Heart left ventricle (tissue), 13 donors: ENCODE results near the gene CD300LD.
"Not testable (repeated sequence)": the region's sequence is repeated elsewhere in the genome, so short reads cannot be mapped to it uniquely, and the experiment has no call there.

Source experiments
- CTCF ChIP-seq, 12 donors: fragments of 200-600 bp; sonication (generic) in 4 of 12; IDR thresholded peaks; one replicate each; pipeline versions ENCODE4 v1.5.0 to v1.8.0; 2018 to 2022; ENCODE audit warnings: antibody characterized with exemption in 12 of 12, mild to moderate bottlenecking in 5 of 12
- POLR2A ChIP-seq, 2 donors: fragments of 450-650 bp; IDR thresholded peaks; one replicate each; pipeline ENCODE4 v1.6.1; 2017; ENCODE audit warnings: antibody characterized with exemption in 2 of 2, mild to moderate bottlenecking in 2 of 2, moderate library complexity in 2 of 2
- donor health status: ischemic (EF 13 %, LVEDD 7.1; RV severe dilation, severe dysfunction).
- donor health status: DM: no; HTN: yes; CAD: no.
- donor health status: DM: no; HTN: no; CAD: no.
- donor health status: ischemic (EF 25% LVEDD 6.9; RV normal size, moderate dysfunction).
- donor health status: ischemic (EF 25% LVEDD 5.7; RV mildly dilated, moderate dysfunction).
- donor health status: ischemic (EF 35%, LVEDD 5.7; RV mildly dilated, moderate dysfunction).
- donor health status: nonischemic (EF 11% LVEDD 7.7; RV severe dilation, severe dysfunction).
- donor health status: DM: yes; HTN: yes; CAD: no.
- donor health status: PGD.
- donor health status: ischemic (EF 29% LVEDD 5.4; RV normal size, mild dysfunction).
- donor health status: nonischemic (EF 23%, LVEDD 6.1; RV moderate dilation, normal function).

- not testable (repeated sequence) for TF ChIP-seq POLR2A, CTCF (IDR thresholded peaks at IDR 0.05)
Observed at GRCh38 chr17:74636541-74637085, 44.5 kb upstream of the CD300LD start.
